ENCODE results near the gene TLCD5.

DNA sequence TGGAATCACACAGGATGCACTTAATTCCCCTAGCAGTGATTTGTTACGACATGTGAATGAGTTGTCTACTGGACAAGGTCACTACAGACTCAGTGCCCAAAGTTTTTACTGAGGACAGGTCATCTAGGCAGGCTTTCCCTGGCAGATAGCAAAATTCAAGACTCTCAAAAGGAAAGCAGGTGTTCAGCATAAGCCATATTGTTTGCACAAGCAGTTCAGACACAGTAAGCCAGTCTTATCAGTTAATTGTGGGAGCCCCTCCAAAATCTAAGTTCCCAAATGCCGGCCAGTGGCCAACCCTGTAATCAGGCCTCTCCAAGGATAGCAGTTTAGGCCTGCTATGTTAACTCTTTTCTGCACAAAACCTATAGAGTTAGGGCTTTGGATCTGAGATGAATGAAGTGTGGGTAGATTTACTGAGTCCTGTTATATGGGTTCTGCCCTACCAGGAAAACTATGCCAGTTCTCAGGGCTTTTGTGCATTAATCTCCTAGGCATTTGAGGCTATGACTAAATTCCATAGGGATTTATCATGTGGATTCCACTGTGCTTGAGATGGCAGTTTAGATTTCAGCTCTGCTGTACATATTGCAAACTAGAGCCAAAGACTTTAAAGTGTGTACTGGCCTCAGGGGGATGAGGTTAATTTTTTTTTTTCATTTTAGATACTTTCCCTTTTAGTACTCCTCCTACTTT lies 6.3 kb downstream of the TLCD5 start:
- TF ChIP-seq EZH2 (IDR thresholded peaks at IDR 0.05; ENCODE audit: borderline replicate concordance, insufficient read depth, low read depth, low read length, poor library complexity, severe bottlenecking), result no peak
- TF ChIP-seq, protein P1, sequence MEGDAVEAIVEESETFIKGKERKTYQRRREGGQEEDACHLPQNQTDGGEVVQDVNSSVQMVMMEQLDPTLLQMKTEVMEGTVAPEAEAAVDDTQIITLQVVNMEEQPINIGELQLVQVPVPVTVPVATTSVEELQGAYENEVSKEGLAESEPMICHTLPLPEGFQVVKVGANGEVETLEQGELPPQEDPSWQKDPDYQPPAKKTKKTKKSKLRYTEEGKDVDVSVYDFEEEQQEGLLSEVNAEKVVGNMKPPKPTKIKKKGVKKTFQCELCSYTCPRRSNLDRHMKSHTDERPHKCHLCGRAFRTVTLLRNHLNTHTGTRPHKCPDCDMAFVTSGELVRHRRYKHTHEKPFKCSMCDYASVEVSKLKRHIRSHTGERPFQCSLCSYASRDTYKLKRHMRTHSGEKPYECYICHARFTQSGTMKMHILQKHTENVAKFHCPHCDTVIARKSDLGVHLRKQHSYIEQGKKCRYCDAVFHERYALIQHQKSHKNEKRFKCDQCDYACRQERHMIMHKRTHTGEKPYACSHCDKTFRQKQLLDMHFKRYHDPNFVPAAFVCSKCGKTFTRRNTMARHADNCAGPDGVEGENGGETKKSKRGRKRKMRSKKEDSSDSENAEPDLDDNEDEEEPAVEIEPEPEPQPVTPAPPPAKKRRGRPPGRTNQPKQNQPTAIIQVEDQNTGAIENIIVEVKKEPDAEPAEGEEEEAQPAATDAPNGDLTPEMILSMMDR (IDR thresholded peaks at IDR 0.05), result no peak

Measured in B cell (primary cell).